Keratinocyte (primary cell): Measurements from ENCODE around the gene CDKN1A. TPM values are rescaled to one million over a fixed set of nuclear protein-coding genes. Genes with fewer than 3 reads are reported as not detected.

ENCODE experiments used
- DNase-seq: peaks from one replicate; pipeline ENCODE4 v3.0.0-alpha.2; 2011; ENCODE audit warnings: low read depth, missing footprints, low spot score
- FAIRE-seq: peaks from 2 replicates; lab custom pipeline; 2011; peaks lifted over from hg19 to GRCh38; lab: Jason Lieb, UNC
- H2AFZ ChIP-seq: 2 replicates; pipeline ENCODE4 v1.6.0; 2012; ENCODE audit warnings: low read length, control low read depth, inconsistent platforms; ENCODE audit not compliant: control insufficient read depth
- H3K27ac ChIP-seq: 2 replicates; pipeline ENCODE4 v1.5.1; 2011; ENCODE audit warnings: low read length; ENCODE audit not compliant: control insufficient read depth, insufficient read depth
- H3K27me3 ChIP-seq: 3 replicates; pipeline ENCODE4 v1.6.0; 2011; ENCODE audit warnings: low read length; ENCODE audit not compliant: control insufficient read depth, insufficient read depth; ENCODE audit errors: extremely low read depth
- H3K36me3 ChIP-seq, 2 experiments: 2 replicates in 1 of 2; 3 replicates in 1 of 2; pipeline ENCODE4 v1.5.1; 2011; ENCODE audit warnings: low read length in 2 of 2, mild to moderate bottlenecking in 1 of 2; ENCODE audit not compliant: control insufficient read depth in 2 of 2, insufficient read depth in 2 of 2; ENCODE audit errors: extremely low read depth in 1 of 2
- H3K4me1 ChIP-seq: 3 replicates; pipeline ENCODE4 v1.5.1; 2011; ENCODE audit warnings: low read length; ENCODE audit not compliant: control insufficient read depth, insufficient read depth; ENCODE audit errors: extremely low read depth
- H3K4me2 ChIP-seq: 3 replicates; pipeline ENCODE4 v1.6.0; 2011; ENCODE audit warnings: low read depth, low read length; ENCODE audit not compliant: control insufficient read depth, insufficient read depth; ENCODE audit errors: extremely low read depth
- H3K4me3 ChIP-seq, 3 experiments: fragments of 200-600 bp in 1 of 3; sonication (generic) in 1 of 3; 2 replicates in 2 of 3; 3 replicates in 1 of 3; pipeline ENCODE4 v1.5.1; 2011 to 2016; ENCODE audit warnings: low read length in 3 of 3, mild to moderate bottlenecking in 3 of 3, control low read depth in 2 of 3, inconsistent platforms in 1 of 3, low read depth in 1 of 3, mixed read lengths in 1 of 3, mixed run types in 1 of 3, moderate library complexity in 1 of 3; ENCODE audit not compliant: control insufficient read depth in 2 of 3, insufficient read depth in 2 of 3; ENCODE audit errors: extremely low read depth in 1 of 3
- H3K79me2 ChIP-seq: 2 replicates; pipeline ENCODE4 v1.6.0; 2012; ENCODE audit warnings: low read length; ENCODE audit not compliant: control insufficient read depth, insufficient read depth
- H3K9ac ChIP-seq: 3 replicates; pipeline ENCODE4 v1.6.0; 2011; ENCODE audit warnings: low read length; ENCODE audit not compliant: control insufficient read depth, insufficient read depth; ENCODE audit errors: extremely low read depth
- H3K9me1 ChIP-seq: 3 replicates; pipeline ENCODE4 v1.6.0; 2011; ENCODE audit warnings: low read length; ENCODE audit not compliant: control insufficient read depth, insufficient read depth; ENCODE audit errors: extremely low read depth
- H3K9me3 ChIP-seq: 2 replicates; pipeline ENCODE4 v1.5.1; 2012; ENCODE audit warnings: low read depth, low read length; ENCODE audit not compliant: control insufficient read depth
- H4K20me1 ChIP-seq: 3 replicates; pipeline ENCODE4 v1.6.0; 2011; ENCODE audit warnings: low read length; ENCODE audit not compliant: control insufficient read depth, insufficient read depth; ENCODE audit errors: extremely low read depth
- CTCF ChIP-seq, 3 experiments: IDR thresholded peaks in 1 of 3; conservative IDR thresholded peaks in 1 of 3; optimal IDR thresholded peaks in 1 of 3; 2 replicates in 2 of 3; 3 replicates in 1 of 3; pipeline versions ENCODE3 to v1.5.1; 2011; ENCODE audit warnings: low read length in 3 of 3, mild to moderate bottlenecking in 3 of 3, moderate library complexity in 2 of 3, control low read depth in 1 of 3, inconsistent platforms in 1 of 3; ENCODE audit not compliant: insufficient read depth in 2 of 3; ENCODE audit errors: extremely low read depth in 1 of 3
- EZH2 ChIP-seq: IDR thresholded peaks from one replicate; pipeline ENCODE4 v1.6.1; 2012; ENCODE audit warnings: inconsistent platforms, mild to moderate bottlenecking, low read length, moderate library complexity
- dilution Hi-C: fragments of 300-500 bp; cut with MboI; formaldehyde crosslinking; loops from one replicate; pipeline ENCODE4 v1.7.0; 2020; ENCODE audit warnings: low sequenced_read_pairs; ENCODE audit not compliant: extremely low pct_ligation_motif_present
- polyA plus RNA-seq, 5 experiments: library from polyadenylated mRNA; depleted of rRNA in 3 of 5; stranded (reverse) in 3 of 5; stranded (forward) in 1 of 5; unstranded in 1 of 5; fragments of >200 nt; gene quantifications; 1 replicate in 1 of 5; 2 replicates in 3 of 5; 3 replicates in 1 of 5; pipeline versions ENCODE4 v1.2.1 to v1.2.3, GENCODE V29; 2011 to 2012; ENCODE audit warnings: missing spikeins in 2 of 5, low read depth in 1 of 5, low replicate concordance in 1 of 5

Gene CDKN1A
- polyA plus RNA-seq, 1 donor (not counting 4 experiments of a cell fraction or from before 2014, with no cell fraction given): 185 TPM

DNA sequence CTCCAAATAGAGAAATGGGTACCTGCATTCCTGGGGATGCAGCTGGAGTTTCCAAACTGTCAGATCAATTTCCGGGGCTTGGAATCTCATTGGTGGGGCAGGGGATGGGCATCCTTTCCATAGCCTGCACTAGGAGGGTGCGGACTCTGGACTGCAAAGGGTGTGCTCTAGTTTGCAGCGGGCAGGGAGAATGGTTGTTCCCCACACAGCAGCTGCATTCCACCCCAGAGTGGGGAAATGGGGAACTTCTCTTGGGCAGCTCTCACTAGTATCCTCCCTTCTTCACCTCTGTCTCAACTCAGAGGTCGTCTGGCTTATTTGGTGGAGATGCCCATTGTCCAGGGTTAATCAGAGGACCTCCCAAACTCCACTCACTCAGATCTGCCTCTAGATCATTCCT is 34.5 kb upstream of the CDKN1A start:
- FAIRE-seq: no peak
- dilution Hi-C loops: no loop called here

GRCh38 chr6:36649086-36649485 is 29.4 kb upstream of the CDKN1A start:
- dilution Hi-C loops: no loop called here
- Histone ChIP-seq H3K27me3 (no peaks in the 10 kb centered on the region), H3K27ac (no peak overlapping the region), H3K4me3 (no peak overlapping the region), H3K4me2 (no peak overlapping the region), H3K9ac (no peak overlapping the region), H3K4me1 (peaks cover 9% of the 10 kb centered on the region), H4K20me1 (no peaks in the 10 kb centered on the region), H3K9me3 (no peaks in the 10 kb centered on the region), H3K79me2 (no peaks in the 10 kb centered on the region), H2AFZ (no peak overlapping the region), H3K36me3 (no peaks in the 10 kb centered on the region), H3K9me1 (no peaks in the 10 kb centered on the region)
- TF ChIP-seq EZH2: no peak
- no peak for TF ChIP-seq CTCF (optimal IDR thresholded peaks at IDR 0.05 in 1 of 3, IDR thresholded peaks at IDR 0.05 in 1 of 3, conservative IDR thresholded peaks at IDR 0.05 in 1 of 3; ENCODE audit: extremely low read depth in 1 of 3, insufficient read depth in 2 of 3, low read length in 3 of 3)
- DNase-seq: no peak
- FAIRE-seq: no peak

More for the DNA sequence above, 34.5 kb upstream of the CDKN1A start:
- no peak for DNase-seq
- H3K36me3 ChIP-seq: no peaks in the 10 kb centered on the region
- H3K27me3 ChIP-seq: no peaks in the 10 kb centered on the region
- no peaks in the 10 kb centered on the region for H3K79me2 ChIP-seq
- H4K20me1 ChIP-seq: no peaks in the 10 kb centered on the region
- peaks cover 15% of the 10 kb centered on the region for H3K4me1 ChIP-seq
- no peak overlapping the region for H3K9ac ChIP-seq
- no peak overlapping the region for H2AFZ ChIP-seq
- H3K4me2 ChIP-seq: no peak overlapping the region
- H3K9me1 ChIP-seq: no peaks in the 10 kb centered on the region
- H3K27ac ChIP-seq: no peak overlapping the region
- no peak for TF ChIP-seq CTCF (optimal IDR thresholded peaks at IDR 0.05 in 1 of 3, IDR thresholded peaks at IDR 0.05 in 1 of 3, conservative IDR thresholded peaks at IDR 0.05 in 1 of 3; ENCODE audit: extremely low read depth in 1 of 3, insufficient read depth in 2 of 3, low read length in 3 of 3)
- TF ChIP-seq EZH2: no peak
- H3K4me3 ChIP-seq: no peak overlapping the region
- no peaks in the 10 kb centered on the region for H3K9me3 ChIP-seq
